Measurements from ENCODE around the gene ATF2.

DNA sequence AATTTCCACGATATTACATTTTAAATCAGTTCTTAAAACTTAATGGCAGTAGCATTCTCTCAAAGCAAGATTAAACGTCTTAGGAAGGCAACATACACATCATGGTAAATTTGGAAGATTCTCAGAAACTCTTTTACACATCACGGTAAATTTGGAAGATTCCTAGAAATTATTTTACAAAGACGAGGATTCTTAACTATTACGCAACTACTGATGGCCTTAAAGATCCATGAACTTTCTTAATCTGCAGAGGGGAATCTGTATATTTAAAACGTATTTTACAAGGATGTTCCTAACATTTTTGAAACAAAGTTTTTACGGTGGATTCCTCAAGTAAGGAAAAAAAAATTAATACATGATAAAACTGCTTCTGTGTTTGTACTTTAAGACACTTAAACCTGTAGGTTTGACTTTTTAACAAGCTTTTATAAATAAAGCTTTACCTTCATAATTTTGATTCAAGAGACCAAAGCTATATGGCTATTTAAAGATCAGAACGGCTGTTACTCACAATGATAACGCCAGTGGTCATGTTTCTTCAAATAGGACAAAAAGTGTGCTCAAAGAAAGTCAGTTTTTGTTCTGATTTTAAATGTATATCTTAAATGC lies 1.7 kb downstream of the ATF2 start:
- TF ChIP-seq POLR2AphosphoS5 (IDR thresholded peaks at IDR 0.05; ENCODE audit: low read depth, low read length) (no peak), POLR2A (IDR thresholded peaks at IDR 0.05; ENCODE audit: low read depth, low read length) (no peak)
